Inferior parietal cortex (tissue), 1 donor: Measurements from ENCODE around the gene PTPRN2.
"Not testable (repeated sequence)": the region's sequence is repeated elsewhere in the genome, so short reads cannot be mapped to it uniquely, and the experiment has no call there.

ENCODE experiments used
- DNase-seq: peaks from one replicate; pipeline ENCODE4 v3.0.0-alpha.2; 2016; ENCODE audit errors: extremely low spot score

The PTPRN2 gene

DNA sequence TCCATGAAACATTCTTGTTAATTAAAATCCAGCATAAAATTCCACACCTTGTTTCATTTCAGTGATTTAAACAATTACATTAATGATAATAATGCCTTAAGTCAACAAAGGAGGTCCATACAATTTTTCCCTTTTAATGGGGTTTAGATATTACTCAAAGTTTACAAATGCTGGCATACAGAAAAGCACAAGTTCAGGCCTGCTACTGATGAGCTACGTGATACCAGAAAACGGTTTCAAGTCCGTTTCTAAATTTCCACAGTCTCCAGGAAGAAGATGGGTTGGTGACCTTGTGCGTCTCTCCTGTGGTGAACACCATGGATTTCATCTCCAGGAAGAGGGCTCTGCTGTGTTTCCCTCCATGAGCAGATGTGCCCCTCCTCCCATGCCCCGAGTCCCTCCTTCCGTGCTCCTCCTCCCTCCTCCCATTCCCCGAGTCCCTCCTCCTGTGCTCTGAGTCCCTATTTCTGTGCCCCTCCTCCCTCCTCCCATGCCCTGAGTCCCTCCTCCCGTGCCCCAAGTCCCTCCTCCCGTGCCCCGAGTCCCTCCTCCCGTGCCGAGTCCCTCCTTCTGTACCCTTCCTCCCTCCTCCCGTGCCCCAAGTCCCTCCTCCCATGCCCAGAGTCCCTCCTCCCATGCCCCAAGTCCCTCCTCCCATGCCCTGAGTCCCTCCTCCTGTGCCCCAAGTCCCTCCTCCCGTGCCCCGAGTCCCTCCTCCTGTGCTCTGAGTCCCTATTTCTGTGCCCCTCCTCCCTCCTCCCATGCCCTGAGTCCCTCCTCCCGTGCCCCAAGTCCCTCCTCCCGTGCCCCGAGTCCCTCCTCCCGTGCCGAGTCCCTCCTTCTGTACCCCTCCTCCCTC is 201.9 kb downstream of the PTPRN2 start:
- DNase-seq = not testable (repeated sequence)

DNA sequence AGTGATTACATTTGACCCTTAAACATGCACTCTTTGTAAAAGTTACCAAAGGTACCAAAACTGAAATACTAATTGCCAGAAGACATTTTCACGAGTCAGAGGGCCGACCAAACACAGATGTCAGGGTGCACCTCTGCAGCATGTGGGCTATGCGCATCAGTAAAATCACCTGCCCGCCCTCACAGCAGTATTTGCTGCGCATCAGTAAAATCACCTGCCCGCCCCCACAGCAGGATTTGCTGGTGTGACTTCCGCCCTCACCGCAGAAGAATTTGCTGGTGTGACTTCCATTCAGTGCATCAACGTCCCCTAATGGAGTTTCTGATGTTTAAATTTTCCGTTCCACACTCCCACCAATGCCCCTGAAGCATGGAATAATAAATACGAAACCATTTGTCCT is 202.9 kb downstream of the PTPRN2 start:
- DNase-seq = no peak

DNA sequence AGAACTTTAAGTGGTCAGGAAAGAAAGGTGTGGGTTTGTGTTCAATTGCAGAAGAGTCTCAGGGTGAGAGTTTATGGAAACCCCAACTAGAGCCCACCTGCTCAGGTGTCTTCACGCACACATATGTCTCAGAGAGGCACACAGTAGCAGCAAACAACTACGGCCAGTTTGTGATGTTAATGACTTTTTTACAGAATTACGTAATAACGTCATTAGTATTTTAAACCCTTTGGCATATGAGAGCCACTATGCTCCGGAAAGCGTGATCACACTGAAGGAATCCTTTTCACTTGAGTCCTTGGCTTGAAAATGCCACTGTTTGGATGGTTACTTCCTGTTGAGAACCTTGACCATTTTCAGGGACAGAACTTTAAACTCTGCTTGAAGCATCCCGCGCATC is 204.0 kb downstream of the PTPRN2 start:
- no peak for DNase-seq

DNA sequence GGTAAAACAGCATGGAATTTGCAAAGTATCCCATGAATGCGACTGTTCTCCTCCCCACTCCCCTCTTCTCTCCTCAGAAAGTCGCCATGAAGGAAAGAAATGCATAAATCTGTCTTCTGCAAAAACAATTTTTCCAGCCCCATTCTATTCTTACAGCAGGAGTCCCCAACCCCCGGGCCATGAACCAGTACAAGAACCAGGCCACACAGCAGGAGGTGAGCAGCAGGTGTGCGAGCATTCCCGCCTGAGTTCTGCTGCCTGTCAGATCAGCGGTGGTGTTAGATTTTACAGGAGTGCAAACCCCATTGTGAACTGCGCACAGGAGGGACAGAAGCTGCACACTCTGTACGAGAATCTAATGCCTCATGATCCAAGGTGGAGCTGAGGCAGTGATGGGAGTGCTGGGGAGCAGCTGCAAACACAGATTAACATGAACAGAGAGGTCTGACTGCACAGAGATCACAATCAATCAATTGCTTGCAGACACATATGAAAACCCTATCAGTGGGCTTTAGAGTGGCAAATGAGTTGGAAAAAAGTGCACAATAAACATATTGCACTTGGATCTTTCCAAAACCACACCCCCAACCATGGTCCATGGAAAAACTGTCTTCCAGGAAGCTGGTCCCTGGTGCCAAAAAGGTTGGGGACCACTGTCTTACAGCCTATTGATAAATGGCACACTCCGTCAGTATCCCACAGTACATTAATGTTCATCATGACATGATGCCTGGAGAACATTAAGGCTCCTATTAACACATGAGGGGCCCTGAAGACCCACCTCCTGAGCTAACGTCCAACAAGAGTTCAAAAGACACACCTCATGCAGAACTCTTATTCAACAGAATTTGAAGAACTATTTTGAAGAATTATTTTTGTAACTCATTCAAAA is 205.0 kb downstream of the PTPRN2 start:
- DNase-seq = no peak

DNA sequence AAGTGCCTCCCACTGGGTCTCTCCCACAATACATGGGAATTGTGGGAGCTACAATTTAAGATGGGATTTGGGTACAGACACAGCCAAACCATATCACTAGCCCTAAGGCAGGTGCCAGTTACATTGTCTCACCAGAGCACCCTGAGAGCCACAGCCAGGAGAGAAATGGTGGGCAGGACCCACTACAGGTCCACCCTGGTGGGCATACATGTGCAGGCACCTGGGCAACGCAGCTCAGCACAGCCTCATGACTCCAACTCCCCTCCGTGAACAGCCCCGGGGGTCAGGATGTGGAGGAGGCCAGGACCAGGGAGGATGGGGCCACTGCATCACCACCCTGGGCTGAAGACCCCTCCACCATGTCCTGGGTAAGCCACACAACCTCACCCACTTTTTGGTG is 205.7 kb downstream of the PTPRN2 start:
- DNase-seq = no peak

DNA sequence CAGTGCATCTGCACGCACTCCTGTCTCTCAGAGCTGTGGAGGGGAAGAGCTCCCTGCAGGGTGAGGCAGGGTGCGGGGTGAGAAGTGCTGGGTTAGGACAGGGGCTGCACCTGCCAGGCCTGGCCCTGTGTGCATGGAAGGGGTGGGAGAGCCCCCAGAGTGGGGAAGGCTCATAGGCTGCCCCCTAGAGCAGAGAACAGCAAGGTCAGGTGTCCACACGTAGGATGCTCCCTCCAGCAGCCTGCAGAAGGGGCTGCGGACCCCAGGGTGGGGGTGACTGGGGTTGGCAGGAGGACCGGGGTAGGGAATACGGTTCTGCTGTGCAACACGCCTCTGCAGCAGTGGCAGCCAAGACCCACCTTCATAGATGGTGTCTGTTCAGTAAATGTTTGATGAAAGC is 208.6 kb downstream of the PTPRN2 start:
- DNase-seq = no peak

DNA sequence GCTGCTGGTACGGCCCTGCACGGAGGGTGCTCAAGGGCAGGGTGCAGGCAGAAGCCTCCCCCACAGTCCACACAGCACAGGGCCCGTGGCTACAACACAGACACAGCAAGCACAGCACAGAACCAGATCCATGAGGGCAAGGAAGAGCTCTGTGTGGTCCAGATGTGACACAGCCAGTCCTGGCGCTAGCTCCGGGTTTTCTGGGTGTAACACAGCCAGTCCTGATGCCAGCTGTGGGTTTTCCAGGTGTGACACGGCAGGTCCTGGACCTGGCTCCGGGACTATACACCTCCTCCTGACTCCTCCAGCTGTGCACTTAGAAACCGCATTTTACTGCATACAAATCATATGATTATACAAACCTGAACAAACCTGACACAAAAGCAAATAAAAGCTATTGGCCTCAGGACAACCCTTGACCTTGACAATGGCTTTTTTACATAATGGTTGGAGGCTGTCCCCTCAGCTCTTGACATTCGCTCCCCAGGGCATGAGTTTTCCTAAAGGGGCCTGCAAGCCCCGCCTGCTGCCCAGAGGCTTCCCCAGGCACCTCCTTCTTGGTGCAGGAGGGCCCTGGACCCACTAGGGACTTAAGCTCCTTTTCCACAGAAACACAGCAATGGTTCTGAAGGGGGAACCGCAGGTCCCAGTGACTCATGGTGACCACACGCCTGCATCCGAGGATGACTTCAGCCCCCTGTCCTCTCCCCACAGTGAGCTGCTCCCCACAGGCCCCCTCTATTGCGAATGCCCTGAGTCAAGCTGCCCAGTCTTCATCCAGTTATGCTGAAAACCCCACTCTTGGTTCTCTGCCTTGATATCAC is 209.6 kb downstream of the PTPRN2 start:
- DNase-seq = no peak

DNA sequence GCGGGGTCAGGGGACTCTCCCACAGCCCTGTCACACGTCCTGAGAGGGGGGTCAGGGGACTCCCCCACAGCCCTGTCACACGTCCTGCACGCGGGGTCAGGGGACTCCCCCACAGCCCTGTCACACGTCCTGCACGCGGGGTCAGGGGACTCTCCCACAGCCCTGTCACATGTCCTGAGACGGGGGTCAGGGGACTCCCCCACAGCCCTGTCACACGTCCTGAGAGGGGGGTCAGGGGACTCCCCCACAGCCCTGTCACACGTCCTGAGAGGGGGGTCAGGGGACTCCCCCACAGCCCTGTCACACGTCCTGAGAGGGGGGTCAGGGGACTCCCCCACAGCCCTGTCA is 210.8 kb downstream of the PTPRN2 start:
- DNase-seq = not testable (repeated sequence)

DNA sequence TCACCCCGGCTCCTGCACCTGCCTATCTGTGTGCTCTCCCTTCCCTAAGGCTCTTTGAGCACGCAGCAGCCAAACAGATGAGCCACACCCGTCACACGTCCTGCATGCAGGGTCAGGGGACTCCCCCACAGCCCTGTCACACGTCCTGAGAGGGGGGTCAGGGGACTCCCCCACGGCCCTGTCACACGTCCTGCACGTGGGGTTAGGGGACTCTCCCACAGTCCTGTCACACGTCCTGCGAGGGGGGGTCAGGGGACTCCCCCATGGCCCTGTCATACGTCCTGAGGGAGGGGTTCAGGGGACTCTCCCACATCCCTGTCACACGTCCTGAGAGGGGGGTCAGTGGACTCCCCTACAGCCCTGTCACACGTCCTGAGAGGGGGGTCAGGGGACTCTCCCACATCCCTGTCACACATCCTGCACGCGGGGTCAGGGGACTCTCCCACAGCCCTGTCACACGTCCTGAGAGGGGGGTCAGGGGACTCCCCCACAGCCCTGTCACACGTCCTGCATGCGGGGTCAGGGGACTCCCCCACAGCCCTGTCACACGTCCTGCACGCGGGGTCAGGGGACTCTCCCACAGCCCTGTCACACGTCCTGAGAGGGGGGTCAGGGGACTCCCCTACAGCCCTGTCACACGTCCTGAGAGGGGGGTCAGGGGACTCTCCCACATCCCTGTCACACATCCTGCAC is 211.3 kb downstream of the PTPRN2 start:
- not testable (repeated sequence) for DNase-seq

DNA sequence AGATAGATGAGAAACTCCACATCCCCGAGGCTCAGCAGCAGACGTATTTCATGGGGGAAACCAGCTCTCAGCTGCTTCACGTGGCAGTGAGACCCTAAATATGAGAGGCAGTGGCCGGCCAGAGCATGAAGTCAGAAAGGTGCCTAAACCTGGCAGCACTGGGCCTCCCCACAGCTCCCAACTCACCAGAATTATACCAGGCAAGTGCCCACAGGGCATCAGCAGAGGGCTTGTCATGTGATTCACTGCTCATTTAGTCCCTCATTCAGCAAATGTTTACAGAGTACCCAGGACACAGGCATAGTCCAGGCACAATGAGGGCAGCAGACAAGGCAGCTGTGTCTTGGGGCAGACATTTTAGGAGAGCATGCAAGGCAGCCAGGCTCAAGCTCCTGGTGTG is 212.6 kb downstream of the PTPRN2 start:
- no peak for DNase-seq

DNA sequence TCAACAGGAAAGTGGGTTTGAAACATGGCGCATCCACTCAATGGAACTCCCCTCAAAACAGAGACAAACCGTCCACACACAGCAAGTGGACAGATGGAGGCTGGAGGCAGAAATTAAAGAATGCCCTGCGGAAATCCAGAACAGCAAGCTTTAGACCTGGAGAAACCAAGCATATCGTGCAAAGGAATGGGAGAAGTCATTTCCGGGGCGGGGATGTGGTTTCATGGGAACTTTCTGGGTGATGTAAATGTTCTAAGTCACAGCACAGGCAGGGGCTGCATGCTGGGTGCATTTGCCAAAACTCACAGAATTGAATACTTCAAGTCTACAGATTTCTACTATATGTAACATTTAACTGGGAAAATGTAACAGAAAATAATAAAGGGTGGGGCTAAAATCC is 213.0 kb downstream of the PTPRN2 start:
- DNase-seq = no peak

DNA sequence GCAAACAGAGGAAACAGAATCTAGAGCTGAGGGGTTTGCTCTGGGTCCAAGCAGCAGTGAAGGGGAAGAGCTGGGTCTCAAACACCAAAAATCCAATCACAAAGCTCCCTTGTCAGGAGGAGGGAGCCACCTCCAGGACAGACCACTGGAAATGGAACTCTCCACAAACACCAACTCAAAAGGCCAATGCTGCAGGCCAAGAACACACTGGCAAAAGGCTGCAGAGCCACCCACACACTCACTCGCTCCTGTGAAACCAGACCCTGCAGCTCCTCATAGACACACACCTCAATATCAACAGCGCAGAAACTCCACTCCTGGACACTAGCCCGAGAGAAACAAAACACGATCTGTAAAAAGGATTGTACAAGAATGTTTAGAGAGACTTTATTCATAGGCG is 213.5 kb downstream of the PTPRN2 start:
- no peak for DNase-seq

DNA sequence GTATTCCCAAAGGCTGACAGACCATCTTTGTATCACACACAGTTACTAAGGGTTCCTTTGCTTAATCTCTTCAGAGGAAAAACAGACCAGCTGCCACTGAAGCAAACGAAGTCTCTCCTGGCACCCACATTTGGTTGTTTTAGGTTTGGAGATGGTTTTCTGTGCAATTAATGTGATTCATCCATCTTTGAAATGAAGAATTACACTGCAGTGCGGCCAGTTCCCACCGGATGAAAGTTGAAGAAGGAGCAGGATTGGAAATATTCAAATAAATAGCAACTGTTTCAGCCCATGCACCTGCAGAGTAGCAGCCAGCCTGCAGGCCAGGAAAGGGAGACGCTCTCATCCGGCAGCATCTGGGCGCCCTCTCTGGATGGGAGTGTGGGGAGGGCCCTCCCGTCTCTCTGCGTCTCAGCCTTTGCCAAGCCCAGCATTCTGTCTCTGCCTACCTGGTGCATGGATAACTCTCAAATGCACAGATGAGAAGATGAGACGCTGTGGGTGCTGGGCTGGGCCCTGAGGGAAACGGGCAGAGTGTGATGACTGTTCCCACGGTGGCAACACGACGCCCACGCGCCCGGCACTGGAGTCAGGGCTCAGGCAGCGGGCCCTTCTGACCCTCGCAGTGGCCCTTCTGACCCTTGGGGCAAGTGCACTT is 214.0 kb downstream of the PTPRN2 start:
- no peak for DNase-seq

DNA sequence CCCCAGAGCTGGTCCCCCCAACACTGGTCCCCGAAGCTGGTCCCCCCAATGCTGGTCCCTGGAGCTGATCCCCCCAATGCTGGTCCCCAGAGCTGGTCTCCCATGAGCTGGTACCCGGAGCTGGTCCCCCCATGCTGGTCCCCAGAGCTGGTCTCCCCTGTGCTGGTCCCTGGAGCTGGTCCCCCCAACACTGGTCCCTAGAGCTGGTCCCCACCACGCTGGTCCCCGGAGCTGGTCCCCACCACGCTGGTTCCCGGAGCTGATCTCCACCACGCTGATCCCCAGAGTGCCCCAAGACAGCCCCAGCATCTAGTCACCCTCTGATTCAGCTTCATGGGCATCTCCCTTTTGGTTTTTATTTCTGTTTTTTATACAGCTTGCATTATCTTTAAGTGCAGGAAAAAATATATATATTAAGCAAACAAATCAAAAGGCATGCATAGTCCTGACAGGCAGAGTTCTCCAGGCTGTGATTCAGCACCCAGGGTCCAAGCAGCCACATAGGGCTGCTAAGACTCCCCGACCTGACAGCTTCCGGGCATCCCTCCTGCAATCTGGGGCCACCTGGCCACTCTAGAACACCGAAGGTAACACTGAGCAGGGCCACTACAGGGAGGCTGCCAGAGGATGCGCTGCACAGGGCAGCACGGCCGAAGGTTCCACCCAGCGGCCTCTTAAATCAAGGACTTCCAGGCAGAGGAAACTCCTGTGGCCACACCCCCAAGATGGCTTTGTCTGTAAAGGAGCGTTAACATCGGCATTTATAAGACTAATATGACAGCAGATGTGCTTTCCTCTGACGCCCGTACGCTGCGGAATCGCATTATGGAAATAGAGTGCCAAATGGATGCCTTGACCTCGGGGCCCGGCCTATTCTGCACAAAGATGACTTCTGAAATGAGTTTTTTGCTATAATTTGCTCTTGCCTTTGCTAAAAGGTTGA is 215.0 kb downstream of the PTPRN2 start:
- DNase-seq = no peak

DNA sequence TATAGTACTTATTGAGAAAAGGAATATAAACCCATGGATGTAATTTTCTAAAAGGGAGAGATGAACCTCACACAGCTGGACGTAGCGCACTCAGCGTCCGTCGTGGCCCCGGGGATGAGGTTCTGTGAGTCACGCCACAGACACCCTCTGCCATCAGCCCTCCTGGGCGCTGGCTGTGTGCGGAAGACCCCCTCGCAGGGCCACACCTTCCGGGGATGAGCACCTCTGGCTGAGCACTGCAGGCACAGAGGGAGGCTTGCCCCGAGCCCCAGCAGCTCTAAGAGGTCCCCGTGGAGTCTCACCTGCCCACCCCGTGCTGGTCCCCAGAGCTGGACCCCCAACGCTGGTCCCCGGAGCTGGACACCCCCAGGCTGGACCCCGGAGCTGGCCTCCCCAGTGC is 215.8 kb downstream of the PTPRN2 start:
- no peak for DNase-seq

DNA sequence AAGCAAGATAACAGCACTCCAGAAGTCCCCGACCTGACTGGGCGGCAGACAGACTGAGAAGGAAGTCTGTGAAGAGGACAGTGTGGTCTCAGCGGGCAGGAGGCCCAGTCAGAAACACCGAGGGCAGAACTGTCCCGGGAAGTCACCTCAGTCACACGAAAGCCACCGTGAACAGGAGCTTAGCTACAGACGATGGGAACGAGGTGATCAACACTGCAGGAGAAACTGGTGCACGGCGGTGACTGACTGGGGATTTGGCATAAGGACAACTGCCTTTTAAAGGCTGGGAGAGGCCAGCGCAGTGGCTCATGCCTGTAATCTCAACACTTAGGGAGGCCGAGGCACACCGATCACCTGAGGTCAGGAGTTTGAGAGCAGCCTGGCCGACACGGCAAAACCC is 217.8 kb downstream of the PTPRN2 start:
- DNase-seq = no peak

DNA sequence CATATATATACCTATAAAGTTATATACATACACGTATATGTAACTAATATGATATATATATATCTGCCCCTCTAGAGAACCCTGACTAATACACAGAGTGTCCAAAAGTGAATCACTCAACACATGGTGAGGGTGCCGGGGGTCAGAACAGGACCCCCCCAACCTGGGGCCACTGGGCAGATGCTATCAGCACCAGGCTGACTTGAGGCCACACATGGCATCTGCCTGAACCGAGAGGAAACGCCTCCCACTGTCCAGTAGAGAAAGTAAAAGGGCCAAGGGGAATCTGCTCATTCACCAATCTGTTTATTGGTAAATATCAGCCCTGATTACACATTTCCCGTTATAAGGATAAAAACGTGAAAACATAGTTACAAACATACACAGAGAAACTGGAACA is 218.3 kb downstream of the PTPRN2 start:
- no peak for DNase-seq

DNA sequence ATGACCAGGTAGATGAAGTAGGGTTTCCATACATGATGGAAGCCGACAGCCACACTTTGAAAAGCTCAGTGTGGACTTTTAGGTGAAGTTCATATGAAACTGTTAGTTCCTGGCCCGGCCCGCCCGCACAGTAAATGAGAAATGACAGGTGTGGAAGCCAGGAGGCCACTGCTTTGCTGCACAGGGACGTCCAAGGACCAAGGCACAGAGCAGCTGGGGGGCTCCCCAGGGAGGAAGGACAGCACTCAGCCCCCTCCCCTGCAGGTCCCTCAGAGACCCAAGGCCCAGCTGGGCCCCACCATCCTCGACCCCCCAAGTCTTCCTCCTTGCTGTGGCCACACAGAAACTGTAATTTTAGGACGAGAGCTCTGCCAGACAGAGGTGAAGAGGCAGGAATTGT is 219.2 kb downstream of the PTPRN2 start:
- DNase-seq = no peak

DNA sequence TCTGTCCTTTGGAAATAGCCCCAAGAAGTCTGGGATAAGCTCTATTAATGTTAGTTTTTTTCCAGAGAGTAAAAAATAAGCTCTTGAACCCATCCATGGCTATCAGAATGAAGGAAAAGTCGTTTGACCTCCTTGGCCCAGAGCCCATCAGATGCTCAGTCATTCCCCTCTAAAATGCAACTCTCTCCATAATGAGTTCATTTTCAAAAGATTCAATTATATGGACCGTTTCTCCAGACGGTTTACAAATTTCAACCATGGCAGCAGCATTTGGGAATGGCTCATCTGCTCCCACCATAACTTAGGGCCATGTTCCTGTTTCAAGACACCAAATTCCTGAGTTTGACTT is 220.0 kb downstream of the PTPRN2 start:
- DNase-seq = no peak
